Tibial nerve (tissue), 4 donors: ENCODE results near the gene PLCB1. TPM values are rescaled to one million over a fixed set of nuclear protein-coding genes. Genes with fewer than 3 reads are reported as not detected.

Experiments
- DNase-seq, 2 donors: peaks; one replicate each; pipeline ENCODE4 v3.0.0-alpha.2; 2019; ENCODE audit warnings: low spot score in 2 of 2
- H3K27ac ChIP-seq, 4 donors: fragments of 200-600 bp; sonication (generic) in 3 of 4; one replicate each; pipeline ENCODE4 v1.5.1; 2017 to 2019; ENCODE audit warnings: mild to moderate bottlenecking in 1 of 4
- H3K27me3 ChIP-seq, 2 donors: fragments of 200-600 bp; sonication (generic) in 1 of 2; one replicate each; pipeline versions ENCODE4 v1.5.1 to v1.6.0; 2017 to 2019
- H3K36me3 ChIP-seq, 3 donors: fragments of 200-600 bp; sonication (generic); one replicate each; pipeline ENCODE4 v1.5.1; 2018 to 2019
- H3K4me1 ChIP-seq, 4 donors: fragments of 200-600 bp; sonication (generic) in 3 of 4; one replicate each; pipeline ENCODE4 v1.5.1; 2017 to 2019
- H3K4me3 ChIP-seq, 4 donors: fragments of 200-600 bp; sonication (generic) in 3 of 4; one replicate each; pipeline ENCODE4 v1.5.1; 2017 to 2019; ENCODE audit warnings: mild to moderate bottlenecking in 1 of 4, moderate library complexity in 1 of 4
- H3K9me3 ChIP-seq, 4 donors: fragments of 200-600 bp; sonication (generic) in 3 of 4; one replicate each; pipeline ENCODE4 v1.5.1; 2017 to 2019
- CTCF ChIP-seq, 5 experiments: fragments of 200-600 bp in 3 of 5; fragments of 450-650 bp in 2 of 5; sonication (generic) in 3 of 5; IDR thresholded peaks; one replicate each; pipeline ENCODE4 v1.5.1; 2016 to 2019; ENCODE audit warnings: antibody characterized with exemption in 5 of 5, mild to moderate bottlenecking in 3 of 5, moderate library complexity in 2 of 5
- EP300 ChIP-seq, 2 donors: sonication (generic); formaldehyde crosslinking; IDR thresholded peaks; one replicate each; pipeline ENCODE4 v1.6.1; 2017; ENCODE audit warnings: antibody characterized with exemption in 2 of 2, mild to moderate bottlenecking in 1 of 2
- POLR2A ChIP-seq, 2 donors: fragments of 450-650 bp; IDR thresholded peaks; one replicate each; pipeline ENCODE4 v1.6.1; 2017; ENCODE audit warnings: antibody characterized with exemption in 2 of 2, mild to moderate bottlenecking in 2 of 2, moderate library complexity in 2 of 2
- WGBS, 2 donors: methylation state at CpG; one replicate each; pipeline ENCODE4 v1.1.5; 2018; 5-methylcytosine and 5-hydroxymethylcytosine counted together
- total RNA-seq, 4 donors: library from RNA; depleted of rRNA; stranded (reverse); fragments of >200 nt; gene quantifications; one replicate each; pipeline ENCODE4 v1.1.0, GENCODE V29; 2016

PLCB1 gene
- total RNA-seq, 4 donors from 2014 or later: 34.7 to 52.8 (median 39.2) TPM

GRCh38 chr20:8803941-8804340 lies 671.9 kb downstream of the PLCB1 start:
- no peak overlapping the region for H3K4me3 ChIP-seq
- no peaks in the 10 kb centered on the region for H3K27me3 ChIP-seq
- DNase-seq: no peak
- H3K9me3 ChIP-seq: no peaks in the 10 kb centered on the region
- no peak overlapping the region for H3K27ac ChIP-seq
- H3K36me3 ChIP-seq: no peaks in the 10 kb centered on the region
- H3K4me1 ChIP-seq: no peaks in the 10 kb centered on the region
- WGBS, 2 donors: 90 to 93% methylated on average over 6 of the region's 6 CpGs
- TF ChIP-seq POLR2A (IDR thresholded peaks at IDR 0.05) (no peak), EP300 (IDR thresholded peaks at IDR 0.05) (no peak), CTCF (IDR thresholded peaks at IDR 0.05) (no peak)

GRCh38 chr20:8805737-8806442 lies 673.8 kb downstream of the PLCB1 start:
- H3K4me1 ChIP-seq: no peaks in the 10 kb centered on the region
- no peaks in the 10 kb centered on the region for H3K27me3 ChIP-seq
- 86 to 88% methylated on average over 6 of the region's 6 CpGs for WGBS, 2 donors
- H3K27ac ChIP-seq: no peak overlapping the region
- TF ChIP-seq POLR2A (IDR thresholded peaks at IDR 0.05) (no peak), EP300 (IDR thresholded peaks at IDR 0.05) (no peak), CTCF (IDR thresholded peaks at IDR 0.05) (no peak)
- no peak overlapping the region for H3K4me3 ChIP-seq
- no peaks in the 10 kb centered on the region for H3K36me3 ChIP-seq
- no peak for DNase-seq
- no peaks in the 10 kb centered on the region for H3K9me3 ChIP-seq

- Histone ChIP-seq H3K4me3 (no peak overlapping the region), H3K27ac (no peak overlapping the region), H3K9me3 (no peaks in the 10 kb centered on the region), H3K27me3 (no peaks in the 10 kb centered on the region), H3K36me3 (no peaks in the 10 kb centered on the region), H3K4me1 (no peaks in the 10 kb centered on the region)
- TF ChIP-seq POLR2A (IDR thresholded peaks at IDR 0.05) (no peak), EP300 (IDR thresholded peaks at IDR 0.05) (no peak), CTCF (IDR thresholded peaks at IDR 0.05) (no peak)
- DNase-seq: no peak
- WGBS, 2 donors: 85 to 88% methylated on average over 4 of the region's 4 CpGs
Measured at GRCh38 chr20:8807480-8808201, 675.6 kb downstream of the PLCB1 start.

- Histone ChIP-seq H3K27me3 (no peaks in the 10 kb centered on the region), H3K36me3 (no peaks in the 10 kb centered on the region), H3K27ac (no peak overlapping the region), H3K9me3 (no peaks in the 10 kb centered on the region), H3K4me3 (no peak overlapping the region), H3K4me1 (no peaks in the 10 kb centered on the region)
- DNase-seq: no peak
- TF ChIP-seq POLR2A (IDR thresholded peaks at IDR 0.05) (no peak), EP300 (IDR thresholded peaks at IDR 0.05) (no peak), CTCF (IDR thresholded peaks at IDR 0.05) (no peak)
- WGBS, 2 donors: 65 to 66% methylated on average over 5 of the region's 5 CpGs
Measured at GRCh38 chr20:8808202-8808535, 676.1 kb downstream of the PLCB1 start.
